Endothelial cell of umbilical vein (primary cell): ENCODE results near the gene ARV1. TPM values are rescaled to one million over a fixed set of nuclear protein-coding genes. Genes with fewer than 3 reads are reported as not detected.

Experiments used
- BruUV-seq: library from RNA; stranded (reverse); fragments of 400-500 nt; replicated peaks from 2 replicates; lab custom pipeline; 2021; lab: Mats Ljungman, UMichigan
- CTCF ChIA-PET: fragments of 300-600, 350-600 bp; sonication (Branson Sonifier 250); formaldehyde crosslinking; loops from one replicate; lab custom pipeline; 2021; ENCODE audit warnings: antibody characterized with exemption, inconsistent platforms; lab: Charles Lee
- POLR2A ChIA-PET: fragments of 300-600, 350-600 bp; sonication (Branson Sonifier 250); formaldehyde crosslinking; loops from one replicate; lab custom pipeline; 2021; ENCODE audit warnings: antibody characterized with exemption, inconsistent platforms; lab: Charles Lee
- DNase-seq: peaks from one replicate; pipeline ENCODE4 v3.0.0-alpha.2; 2011; ENCODE audit warnings: low read depth, low spot score
- FAIRE-seq: peaks from 2 replicates; lab custom pipeline; 2011; peaks lifted over from hg19 to GRCh38; lab: Jason Lieb, UNC
- H2AFZ ChIP-seq: 2 replicates; pipeline ENCODE4 v1.6.0; 2012; ENCODE audit warnings: low read depth, low read length, control low read depth, inconsistent platforms
- H3K27ac ChIP-seq: 2 replicates; pipeline ENCODE4 v1.5.1; 2011; ENCODE audit warnings: low read depth, mild to moderate bottlenecking, control low read depth, low read length, moderate library complexity; ENCODE audit not compliant: insufficient read depth
- H3K27me3 ChIP-seq, 2 experiments: 2 replicates each; pipeline versions ENCODE4 v1.6.0 to v1.6.1; 2011; ENCODE audit warnings: low read length in 2 of 2, mixed read lengths in 1 of 2; ENCODE audit not compliant: control insufficient read depth in 2 of 2, insufficient read depth in 2 of 2
- H3K36me3 ChIP-seq, 2 experiments: 2 replicates in 1 of 2; 3 replicates in 1 of 2; pipeline ENCODE4 v1.5.1; 2011; ENCODE audit warnings: low read length in 2 of 2, mild to moderate bottlenecking in 1 of 2, moderate library complexity in 1 of 2; ENCODE audit not compliant: control insufficient read depth in 2 of 2, insufficient read depth in 2 of 2; ENCODE audit errors: extremely low read depth in 1 of 2
- H3K4me1 ChIP-seq: 3 replicates; pipeline ENCODE4 v1.5.1; 2011; ENCODE audit warnings: mild to moderate bottlenecking, low read length; ENCODE audit not compliant: control insufficient read depth, insufficient read depth; ENCODE audit errors: extremely low read depth
- H3K4me2 ChIP-seq: 2 replicates; pipeline ENCODE4 v1.6.1; 2011; ENCODE audit warnings: low read length, control low read depth, mixed read lengths; ENCODE audit not compliant: insufficient read depth
- H3K4me3 ChIP-seq, 3 experiments: fragments of 200-600 bp in 1 of 3; sonication (generic), shearing (Covaris generic) in 1 of 3; replicated peaks in 1 of 3; 2 replicates each; pipeline ENCODE4 v1.5.1; 2011 to 2016; ENCODE audit warnings: control low read depth in 3 of 3, low read length in 3 of 3, mild to moderate bottlenecking in 2 of 3, inconsistent platforms in 1 of 3, low read depth in 1 of 3, moderate library complexity in 1 of 3; ENCODE audit not compliant: insufficient read depth in 1 of 3
- H3K79me2 ChIP-seq: 2 replicates; pipeline ENCODE4 v1.6.0; 2012; ENCODE audit warnings: low read length, inconsistent platforms; ENCODE audit not compliant: control insufficient read depth, insufficient read depth
- H3K9ac ChIP-seq: replicated peaks from 2 replicates; pipeline ENCODE3; 2011; ENCODE audit warnings: low read length, control low read depth; ENCODE audit not compliant: insufficient read depth; ENCODE audit errors: extremely low read depth
- H3K9me1 ChIP-seq: replicated peaks from 3 replicates; pipeline ENCODE4 v1.6.0; 2011; ENCODE audit warnings: mild to moderate bottlenecking, low read length; ENCODE audit not compliant: control insufficient read depth, insufficient read depth; ENCODE audit errors: extremely low read depth
- H3K9me3 ChIP-seq: replicated peaks from 2 replicates; pipeline ENCODE4 v1.5.1; 2012; ENCODE audit warnings: low read length, inconsistent platforms; ENCODE audit not compliant: control insufficient read depth, insufficient read depth
- H4K20me1 ChIP-seq: replicated peaks from 2 replicates; pipeline ENCODE3; 2011; ENCODE audit warnings: mild to moderate bottlenecking, low read length; ENCODE audit not compliant: control insufficient read depth, insufficient read depth; ENCODE audit errors: extremely low read depth
- EZH2 ChIP-seq: IDR thresholded peaks from 2 replicates; pipeline ENCODE4 v1.6.1; 2012; ENCODE audit warnings: borderline replicate concordance, low read depth, mild to moderate bottlenecking, moderate library complexity, low read length, inconsistent platforms; ENCODE audit not compliant: severe bottlenecking
- FOS ChIP-seq: IDR thresholded peaks from 2 replicates; pipeline ENCODE4 v1.6.1; 2011; ENCODE audit warnings: mild to moderate bottlenecking, low read length, moderate library complexity, borderline replicate concordance; ENCODE audit not compliant: insufficient read depth
- MAX ChIP-seq: IDR thresholded peaks from 2 replicates; pipeline ENCODE4 v1.6.1; 2011; ENCODE audit not compliant: insufficient read depth, insufficient read length
- MYC ChIP-seq: IDR thresholded peaks from one replicate; pipeline ENCODE4 v1.6.1; 2011; ENCODE audit warnings: mild to moderate bottlenecking, low read depth, low read length
- POLR2AphosphoS5 ChIP-seq: IDR thresholded peaks from 2 replicates; pipeline ENCODE4 v1.6.1; 2012; ENCODE audit warnings: low read depth, mild to moderate bottlenecking, control low read depth, low read length, moderate library complexity; ENCODE audit not compliant: insufficient read depth
- dilution Hi-C: fragments of 300-500 bp; cut with MboI; formaldehyde crosslinking; loops from one replicate; pipeline ENCODE4 v1.15.0; 2019; ENCODE audit warnings: low sequenced_read_pairs; ENCODE audit not compliant: extremely low pct_ligation_motif_present
- intact Hi-C: fragments of 100-400 bp; cut with micrococcal nuclease; formaldehyde crosslinking; loops from one replicate; pipeline ENCODE4 v1.10.0; 2022
- polyA plus RNA-seq, 4 experiments: library from polyadenylated mRNA; depleted of rRNA in 3 of 4; stranded (reverse) in 3 of 4; unstranded in 1 of 4; fragments of >200 nt; gene quantifications; 2 replicates each; pipeline versions ENCODE4 v1.2.1 to v1.2.3, GENCODE V29; 2011 to 2012; ENCODE audit warnings: missing spikeins in 1 of 4
- total RNA-seq: library from RNA; stranded (reverse); gene quantifications from 2 replicates; pipeline ENCODE4 v1.2.3, GENCODE V29; 2021
- TF ChIP-seq, protein P1 (sequence below), 2 donors: IDR thresholded peaks; 1 replicate in 1 of 2; 2 replicates in 1 of 2; pipeline ENCODE4 v1.5.1; 2011; ENCODE audit warnings: low read length in 2 of 2, mild to moderate bottlenecking in 2 of 2, moderate library complexity in 2 of 2, control low read depth in 1 of 2, inconsistent platforms in 1 of 2, low read depth in 1 of 2; ENCODE audit not compliant: insufficient read depth in 1 of 2; ENCODE audit errors: extremely low read depth in 1 of 2

ARV1 gene
- total and polyA plus RNA-seq, 2 donors (not counting 3 experiments of a cell fraction or from before 2014, with no cell fraction given), result 10.7 to 14.0 TPM

DNA sequence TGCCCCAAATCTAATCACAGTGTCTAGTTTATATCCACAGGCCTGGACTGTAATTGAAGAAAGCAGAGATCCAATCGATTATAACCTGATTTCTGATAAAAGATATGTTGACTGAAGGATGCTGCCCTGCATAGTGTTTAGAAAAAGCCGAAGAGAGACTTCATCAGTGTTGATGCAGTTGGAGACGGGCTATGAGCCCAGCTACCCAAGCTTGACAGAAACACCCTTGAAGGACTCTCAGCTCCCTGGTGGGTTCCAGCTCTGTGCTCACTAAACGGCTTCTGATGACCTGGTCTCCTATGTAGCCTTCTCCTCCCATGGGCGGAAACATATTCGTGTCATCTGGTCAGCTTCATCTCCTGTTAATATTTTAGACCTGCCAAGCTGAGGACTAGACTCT lies 50.9 kb downstream of the ARV1 start:
- intact Hi-C loops (loop anchor here (2.0 to 10.0 kb wide), 5 partner anchors 63 to 305 kb away; partner anchors contain the start of genes EXOC8, SPRTN and TRIM67), dilution Hi-C loops (no loop called here)
- FAIRE-seq (no peak), DNase-seq (no peak)
- Histone ChIP-seq H3K79me2 (no peaks in the 10 kb centered on the region), H3K4me3 (no peak overlapping the region), H3K4me1 (peaks cover 16% of the 10 kb centered on the region), H3K27ac (no peak overlapping the region), H3K36me3 (no peaks in the 10 kb centered on the region), H3K9me3 (no peaks in the 10 kb centered on the region), H3K4me2 (no peak overlapping the region), H3K9ac (no peak overlapping the region), H3K9me1 (no peaks in the 10 kb centered on the region), H2AFZ (no peak overlapping the region), H4K20me1 (no peaks in the 10 kb centered on the region), H3K27me3 (no peaks in the 10 kb centered on the region)
- no TSS peak for BruUV-seq
- ChIA-PET CTCF (no interaction called here), POLR2A (no interaction called here)
- TF ChIP-seq POLR2AphosphoS5 (no peak), FOS (no peak), MYC (no peak), MAX (no peak), EZH2 (no peak)
- TF ChIP-seq, protein P1, sequence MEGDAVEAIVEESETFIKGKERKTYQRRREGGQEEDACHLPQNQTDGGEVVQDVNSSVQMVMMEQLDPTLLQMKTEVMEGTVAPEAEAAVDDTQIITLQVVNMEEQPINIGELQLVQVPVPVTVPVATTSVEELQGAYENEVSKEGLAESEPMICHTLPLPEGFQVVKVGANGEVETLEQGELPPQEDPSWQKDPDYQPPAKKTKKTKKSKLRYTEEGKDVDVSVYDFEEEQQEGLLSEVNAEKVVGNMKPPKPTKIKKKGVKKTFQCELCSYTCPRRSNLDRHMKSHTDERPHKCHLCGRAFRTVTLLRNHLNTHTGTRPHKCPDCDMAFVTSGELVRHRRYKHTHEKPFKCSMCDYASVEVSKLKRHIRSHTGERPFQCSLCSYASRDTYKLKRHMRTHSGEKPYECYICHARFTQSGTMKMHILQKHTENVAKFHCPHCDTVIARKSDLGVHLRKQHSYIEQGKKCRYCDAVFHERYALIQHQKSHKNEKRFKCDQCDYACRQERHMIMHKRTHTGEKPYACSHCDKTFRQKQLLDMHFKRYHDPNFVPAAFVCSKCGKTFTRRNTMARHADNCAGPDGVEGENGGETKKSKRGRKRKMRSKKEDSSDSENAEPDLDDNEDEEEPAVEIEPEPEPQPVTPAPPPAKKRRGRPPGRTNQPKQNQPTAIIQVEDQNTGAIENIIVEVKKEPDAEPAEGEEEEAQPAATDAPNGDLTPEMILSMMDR (IDR thresholded peaks at IDR 0.05; ENCODE audit: extremely low read depth in 1 of 2, insufficient read depth in 1 of 2, low read depth in 1 of 2, low read length in 2 of 2), result no peak
